ENCODE results near the gene FBXO21. TPM values are rescaled to one million over a fixed set of nuclear protein-coding genes. Genes with fewer than 3 reads are reported as not detected.

FBXO21 gene
- total RNA-seq, 1 experiment from 2014 or later: 57.5 TPM

GRCh38 chr12:117101953-117102799, 88.1 kb downstream of the FBXO21 start:
- peaks cover 48% of the 10 kb centered on the region for H3K36me3 Mint-ChIP-seq (ENCODE audit: insufficient read depth, unreplicated experiment)
- no TSS peak for BruUV-seq (replicated peaks)
- peaks cover 6% of the 10 kb centered on the region for H3K27me3 Mint-ChIP-seq (ENCODE audit: unreplicated experiment)
- H3K9me3 Mint-ChIP-seq (ENCODE audit: low read depth, unreplicated experiment): no peaks in the 10 kb centered on the region
- no peak for DNase-seq
- peak overlapping the region; percentile 22 for H3K27ac Mint-ChIP-seq (ENCODE audit: unreplicated experiment)
- CTCF ChIA-PET: no interaction called here
- TF ChIP-seq CTCF (IDR thresholded peaks at IDR 0.05; ENCODE audit: unreplicated experiment): no peak
- H3K4me1 Mint-ChIP-seq (ENCODE audit: low read depth, unreplicated experiment): peaks cover 32% of the 10 kb centered on the region
- H3K4me3 Mint-ChIP-seq (ENCODE audit: low read depth, unreplicated experiment): no peak overlapping the region
- intact Hi-C loops (cut with micrococcal nuclease; ENCODE audit: unreplicated experiment): no loop called here

- intact Hi-C loops (cut with micrococcal nuclease; ENCODE audit: unreplicated experiment): no loop called here
- CTCF ChIA-PET: interaction anchor here (1.1 to 1.9 kb wide), 2 partner anchors 10 to 12 kb away, joined by 5 to 6 read pairs; no protein-coding TSS in a partner anchor
- no TSS peak for BruUV-seq (replicated peaks)
- no peak for TF ChIP-seq CTCF (IDR thresholded peaks at IDR 0.05; ENCODE audit: unreplicated experiment)
- H3K9me3 Mint-ChIP-seq (ENCODE audit: low read depth, unreplicated experiment): no peaks in the 10 kb centered on the region
- H3K27ac Mint-ChIP-seq (ENCODE audit: unreplicated experiment): peak overlapping the region; percentile 22
- no peak overlapping the region for H3K4me3 Mint-ChIP-seq (ENCODE audit: low read depth, unreplicated experiment)
- no peak for DNase-seq
- H3K36me3 Mint-ChIP-seq (ENCODE audit: insufficient read depth, unreplicated experiment): peaks cover 52% of the 10 kb centered on the region
- H3K27me3 Mint-ChIP-seq (ENCODE audit: unreplicated experiment): no peaks in the 10 kb centered on the region
- peaks cover 32% of the 10 kb centered on the region for H3K4me1 Mint-ChIP-seq (ENCODE audit: low read depth, unreplicated experiment)
Measured at GRCh38 chr12:117100851-117101673, 89.2 kb downstream of the FBXO21 start.

- Mint-ChIP-seq H3K36me3 (ENCODE audit: insufficient read depth, unreplicated experiment) (peaks cover 53% of the 10 kb centered on the region), H3K27me3 (ENCODE audit: unreplicated experiment) (no peaks in the 10 kb centered on the region), H3K4me1 (ENCODE audit: low read depth, unreplicated experiment) (peaks cover 32% of the 10 kb centered on the region), H3K4me3 (ENCODE audit: low read depth, unreplicated experiment) (peak overlapping the region; percentile 97), H3K27ac (ENCODE audit: unreplicated experiment) (no peak overlapping the region), H3K9me3 (ENCODE audit: low read depth, unreplicated experiment) (no peaks in the 10 kb centered on the region)
- intact Hi-C loops (cut with micrococcal nuclease; ENCODE audit: unreplicated experiment): no loop called here
- no TSS peak for BruUV-seq (replicated peaks)
- CTCF ChIA-PET: interaction anchor here (0.6 to 1.9 kb wide), 4 partner anchors 9 to 1026 kb away, joined by 3 to 5 read pairs (median 3); no protein-coding TSS in a partner anchor
- DNase-seq: peak; percentile 57
- TF ChIP-seq CTCF (IDR thresholded peaks at IDR 0.05; ENCODE audit: unreplicated experiment): no peak
Measured at GRCh38 chr12:117100251-117100650, 90.0 kb downstream of the FBXO21 start.

- H3K27ac Mint-ChIP-seq (ENCODE audit: unreplicated experiment): peak overlapping the region; percentile 99
- CTCF ChIA-PET: interaction anchor here (0.7 kb wide), 1 partner anchor 124 kb away, joined by 3 read pairs; no protein-coding TSS in a partner anchor
- BruUV-seq (replicated peaks): no TSS peak
- no peaks in the 10 kb centered on the region for H3K27me3 Mint-ChIP-seq (ENCODE audit: unreplicated experiment)
- H3K36me3 Mint-ChIP-seq (ENCODE audit: insufficient read depth, unreplicated experiment): peaks cover 70% of the 10 kb centered on the region
- intact Hi-C loops (cut with micrococcal nuclease; ENCODE audit: unreplicated experiment): loop anchor here (5.0 kb wide), 1 partner anchor 71 kb away; no protein-coding TSS in a partner anchor
- peak overlapping the region; percentile 97 for H3K4me3 Mint-ChIP-seq (ENCODE audit: low read depth, unreplicated experiment)
- DNase-seq: no peak
- no peaks in the 10 kb centered on the region for H3K9me3 Mint-ChIP-seq (ENCODE audit: low read depth, unreplicated experiment)
- no peak for TF ChIP-seq CTCF (IDR thresholded peaks at IDR 0.05; ENCODE audit: unreplicated experiment)
- peaks cover 36% of the 10 kb centered on the region for H3K4me1 Mint-ChIP-seq (ENCODE audit: low read depth, unreplicated experiment)
Measured at GRCh38 chr12:117098361-117099217, 91.7 kb downstream of the FBXO21 start.
